Calu3 (cell line): ENCODE measurements around the gene GNB1L. TPM values are rescaled to one million over a fixed set of nuclear protein-coding genes. Genes with fewer than 3 reads are reported as not detected.

Source experiments
- BruUV-seq: library from RNA; stranded (reverse); fragments of 400-500 nt; replicated peaks from 2 replicates; lab custom pipeline; 2021; lab: Mats Ljungman, UMichigan
- CTCF ChIA-PET: fragments of 300-600 bp; sonication (Branson Sonifier 250); formaldehyde crosslinking; loops from one replicate; lab custom pipeline; 2022; ENCODE audit warnings: antibody characterized with exemption; lab: Charles Lee
- DNase-seq: peaks from one replicate; pipeline ENCODE4 v3.0.0; 2022
- H3K27ac Mint-ChIP-seq: one replicate; pipeline ENCODE4 v1.8.0; 2022; ENCODE audit warnings: mixed read lengths; ENCODE audit not compliant: unreplicated experiment
- H3K27me3 Mint-ChIP-seq: one replicate; pipeline ENCODE4 v1.8.0; 2022; ENCODE audit warnings: mixed read lengths; ENCODE audit not compliant: unreplicated experiment
- H3K36me3 Mint-ChIP-seq: one replicate; pipeline ENCODE4 v1.8.0; 2022; ENCODE audit warnings: mild to moderate bottlenecking, moderate library complexity, mixed read lengths; ENCODE audit not compliant: insufficient read depth, unreplicated experiment
- H3K4me1 Mint-ChIP-seq: one replicate; pipeline ENCODE4 v1.8.0; 2022; ENCODE audit warnings: mild to moderate bottlenecking, low read depth, mixed read lengths; ENCODE audit not compliant: unreplicated experiment
- H3K4me3 Mint-ChIP-seq: one replicate; pipeline ENCODE4 v1.8.0; 2022; ENCODE audit warnings: mild to moderate bottlenecking, low read depth, moderate library complexity, mixed read lengths; ENCODE audit not compliant: unreplicated experiment
- H3K9me3 Mint-ChIP-seq: one replicate; pipeline ENCODE4 v1.8.0; 2022; ENCODE audit warnings: low read depth, mixed read lengths; ENCODE audit not compliant: unreplicated experiment
- intact Hi-C: fragments of 100-400 bp; cut with micrococcal nuclease; formaldehyde crosslinking; loops from one replicate; pipeline ENCODE4 v1.10.0; 2022; ENCODE audit not compliant: unreplicated experiment
- total RNA-seq: library from RNA; stranded (reverse); gene quantifications from 2 replicates; pipeline ENCODE4 v1.2.3, GENCODE V29; 2022
- TF ChIP-seq, protein P1 (sequence below): fragments of 200-600 bp; IDR thresholded peaks from one replicate; pipeline ENCODE4 v1.8.0; 2022; ENCODE audit warnings: antibody characterized with exemption; ENCODE audit not compliant: unreplicated experiment

GNB1L gene
- total RNA-seq, 1 experiment from 2014 or later, result 13.0 TPM

DNA sequence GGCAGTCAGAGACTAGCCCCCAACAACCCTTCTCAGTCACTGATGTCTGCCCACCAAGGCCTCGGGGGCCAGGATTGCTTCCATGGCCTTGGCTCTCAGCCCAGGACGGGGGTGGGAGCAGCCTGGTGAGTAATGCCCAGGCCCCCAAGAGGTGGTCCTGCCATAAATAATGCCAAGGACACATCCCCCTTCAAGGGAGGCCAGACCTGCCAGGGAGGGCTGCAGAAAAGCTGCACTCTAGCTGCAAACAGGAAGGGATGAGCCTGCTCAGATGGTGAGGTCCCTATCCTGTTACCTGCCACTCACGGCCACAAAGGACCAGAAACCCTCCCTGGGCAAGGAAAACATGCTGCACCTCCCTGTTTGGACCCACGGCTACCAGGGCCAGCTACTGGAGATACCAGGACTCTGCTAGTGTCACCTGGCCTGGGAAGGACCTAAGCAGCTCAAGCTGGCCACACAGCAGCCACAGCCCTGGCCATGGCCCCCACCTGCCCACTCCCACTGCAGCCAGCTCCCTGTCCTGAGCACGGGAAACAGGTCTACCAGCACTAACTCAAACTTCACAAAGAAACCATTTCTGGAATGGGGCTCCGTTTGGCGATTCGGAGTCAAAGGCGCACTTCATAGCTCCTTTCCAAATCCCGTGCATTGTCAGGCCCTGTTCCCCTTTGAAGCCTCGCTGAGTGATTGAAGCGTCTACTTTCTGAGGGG is 12.1 kb downstream of the GNB1L start:
- Mint-ChIP-seq H3K4me1 (peaks cover 32% of the 10 kb centered on the region), H3K9me3 (no peaks in the 10 kb centered on the region), H3K4me3 (no peak overlapping the region), H3K27ac (no peak overlapping the region), H3K27me3 (no peaks in the 10 kb centered on the region), H3K36me3 (peaks cover 13% of the 10 kb centered on the region)
- intact Hi-C loops, result no loop called here
- CTCF ChIA-PET, result no interaction called here
- DNase-seq, result no peak
- BruUV-seq, result no TSS peak
- TF ChIP-seq, protein P1, sequence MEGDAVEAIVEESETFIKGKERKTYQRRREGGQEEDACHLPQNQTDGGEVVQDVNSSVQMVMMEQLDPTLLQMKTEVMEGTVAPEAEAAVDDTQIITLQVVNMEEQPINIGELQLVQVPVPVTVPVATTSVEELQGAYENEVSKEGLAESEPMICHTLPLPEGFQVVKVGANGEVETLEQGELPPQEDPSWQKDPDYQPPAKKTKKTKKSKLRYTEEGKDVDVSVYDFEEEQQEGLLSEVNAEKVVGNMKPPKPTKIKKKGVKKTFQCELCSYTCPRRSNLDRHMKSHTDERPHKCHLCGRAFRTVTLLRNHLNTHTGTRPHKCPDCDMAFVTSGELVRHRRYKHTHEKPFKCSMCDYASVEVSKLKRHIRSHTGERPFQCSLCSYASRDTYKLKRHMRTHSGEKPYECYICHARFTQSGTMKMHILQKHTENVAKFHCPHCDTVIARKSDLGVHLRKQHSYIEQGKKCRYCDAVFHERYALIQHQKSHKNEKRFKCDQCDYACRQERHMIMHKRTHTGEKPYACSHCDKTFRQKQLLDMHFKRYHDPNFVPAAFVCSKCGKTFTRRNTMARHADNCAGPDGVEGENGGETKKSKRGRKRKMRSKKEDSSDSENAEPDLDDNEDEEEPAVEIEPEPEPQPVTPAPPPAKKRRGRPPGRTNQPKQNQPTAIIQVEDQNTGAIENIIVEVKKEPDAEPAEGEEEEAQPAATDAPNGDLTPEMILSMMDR, result no peak

DNA sequence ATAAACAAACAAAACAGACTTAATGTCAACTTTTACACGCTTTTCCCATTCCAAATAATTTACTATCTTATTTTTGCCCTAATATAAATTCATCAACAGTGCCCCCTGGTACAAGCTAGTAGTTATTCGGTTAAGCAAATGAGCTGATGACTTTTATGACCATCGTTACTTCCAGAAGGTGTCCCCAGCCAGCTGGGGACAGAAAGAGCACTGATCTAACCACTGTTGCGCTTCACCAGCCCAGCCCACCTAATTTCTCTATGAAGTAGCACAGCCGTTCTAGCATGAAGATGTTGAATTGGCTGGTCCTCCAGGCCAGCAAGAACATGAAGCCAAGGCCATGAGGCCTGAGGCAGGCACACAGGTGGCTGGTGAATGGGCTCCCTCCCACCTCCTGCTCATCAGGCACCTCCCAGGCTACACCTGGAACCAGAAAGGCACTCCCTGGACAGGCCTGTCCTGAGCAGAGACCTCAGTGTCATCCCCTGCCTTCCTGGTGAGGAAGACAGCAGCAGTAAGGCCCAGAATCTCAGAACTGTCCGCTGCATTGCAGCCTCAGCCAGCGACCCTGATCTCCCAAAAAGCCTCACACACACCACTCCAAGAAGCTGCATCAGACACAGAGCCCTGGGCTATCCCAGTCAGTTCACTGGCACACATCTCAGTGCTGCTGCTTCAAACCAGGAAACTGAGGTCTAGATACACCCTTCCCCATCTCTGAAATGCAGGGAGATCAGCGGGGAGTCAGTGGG is 12.9 kb downstream of the GNB1L start:
- DNase-seq, result no peak
- Mint-ChIP-seq H3K27ac (no peak overlapping the region), H3K27me3 (no peaks in the 10 kb centered on the region), H3K4me1 (peaks cover 30% of the 10 kb centered on the region), H3K4me3 (no peak overlapping the region), H3K9me3 (no peaks in the 10 kb centered on the region), H3K36me3 (peaks cover 13% of the 10 kb centered on the region)
- TF ChIP-seq, protein P1, result no peak
- CTCF ChIA-PET, result no interaction called here
- BruUV-seq, result no TSS peak
- intact Hi-C loops, result no loop called here

DNA sequence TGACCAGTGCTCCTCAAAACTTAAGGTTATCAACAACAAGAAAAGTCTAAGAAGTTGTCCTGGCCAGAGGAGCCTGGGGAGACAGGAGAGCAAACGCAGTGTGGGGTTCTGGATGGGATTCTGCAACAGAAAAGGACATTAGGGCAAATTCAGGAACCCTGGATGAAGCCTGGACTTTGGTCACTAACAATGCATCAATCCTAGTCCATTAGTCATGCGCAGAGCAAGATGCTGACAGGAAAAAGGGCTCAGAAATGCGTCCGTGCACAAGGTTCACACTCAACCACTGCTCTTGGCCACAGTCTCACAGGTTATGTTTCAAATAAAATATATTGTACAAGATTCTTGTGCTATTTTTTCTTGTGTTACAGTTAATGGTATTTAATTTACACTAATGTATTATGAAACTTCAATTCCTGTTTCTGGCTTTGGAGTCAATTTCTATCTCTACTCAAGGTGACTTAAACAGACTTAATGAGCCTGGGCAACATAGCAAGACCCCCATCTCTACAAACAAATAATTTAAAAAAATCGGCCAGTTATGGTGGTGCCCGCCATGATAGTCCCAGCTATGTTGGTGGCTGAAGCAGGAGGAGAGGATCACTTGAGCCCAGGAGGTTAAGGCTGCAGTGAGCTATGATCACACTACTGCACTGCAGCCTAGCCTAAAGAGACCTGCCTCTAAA is 13.6 kb downstream of the GNB1L start:
- Mint-ChIP-seq H3K4me1 (peaks cover 30% of the 10 kb centered on the region), H3K27me3 (no peaks in the 10 kb centered on the region), H3K9me3 (no peaks in the 10 kb centered on the region), H3K4me3 (no peak overlapping the region), H3K36me3 (peaks cover 13% of the 10 kb centered on the region), H3K27ac (no peak overlapping the region)
- no TSS peak for BruUV-seq
- CTCF ChIA-PET, result no interaction called here
- intact Hi-C loops, result no loop called here
- TF ChIP-seq, protein P1, result no peak
- no peak for DNase-seq

DNA sequence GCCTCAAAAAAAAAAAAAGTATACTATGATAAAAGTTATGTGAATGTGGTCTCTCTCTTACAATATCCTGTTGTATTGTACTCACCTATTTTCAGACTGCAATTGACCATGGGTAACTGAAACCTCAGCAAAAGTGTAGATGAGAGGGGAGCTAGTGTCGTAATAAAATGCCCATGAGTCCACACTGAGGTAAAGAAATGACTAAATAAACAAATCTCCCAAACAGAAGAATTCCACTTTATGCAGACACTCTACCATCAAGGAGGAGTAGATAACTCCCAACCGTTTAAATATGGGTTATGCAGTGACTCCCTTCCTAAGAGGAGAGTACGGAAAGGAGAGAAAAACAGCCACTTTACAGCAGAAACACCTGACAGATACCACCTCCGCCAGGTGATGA is 14.6 kb downstream of the GNB1L start:
- BruUV-seq, result no TSS peak
- H3K36me3 Mint-ChIP-seq, result peaks cover 10% of the 10 kb centered on the region
- H3K27me3 Mint-ChIP-seq, result no peaks in the 10 kb centered on the region
- CTCF ChIA-PET, result no interaction called here
- no peak overlapping the region for H3K4me3 Mint-ChIP-seq
- no peak for DNase-seq
- intact Hi-C loops, result no loop called here
- no peak overlapping the region for H3K27ac Mint-ChIP-seq
- peaks cover 30% of the 10 kb centered on the region for H3K4me1 Mint-ChIP-seq
- no peaks in the 10 kb centered on the region for H3K9me3 Mint-ChIP-seq
- TF ChIP-seq, protein P1, result no peak
